ENCODE data around the gene SP140L.

GRCh38 chr2:230416061-230416721, 89.2 kb downstream of the SP140L start, which contains the start of gene SP100:
- TF ChIP-seq CTCF (IDR thresholded peaks at IDR 0.05) (no peak), EZH2 (IDR thresholded peaks at IDR 0.05; ENCODE audit: borderline replicate concordance, insufficient read depth, low read depth, low read length, poor library complexity, severe bottlenecking) (no peak)

Data from B cell (primary cell).